Activated CD4-positive, alpha-beta T cell treated with anti-CD3 and anti-CD28 coated beads, Interleukin-2, Interleukin-6, amounts not matched to agents 100 ng/mL and 50 ng/mL, durations not matched to agents 16 hours and 8 hours (primary cell): Measurements from ENCODE around the gene CD8B2.
A peak's percentile ranks its signal among the peaks of the same experiment; 100 is the strongest.
"Not testable (repeated sequence)": the region's sequence is repeated elsewhere in the genome, so short reads cannot be mapped to it uniquely, and the experiment has no call there.

Experiments used
- DNase-seq: peaks from one replicate; pipeline ENCODE4 v3.0.0-alpha.2; 2020

CD8B2 gene

GRCh38 chr2:106486551-106487385, at the start of gene CD8B2:
TSS of gene CD8B2 (plus strand) at chr2:106487364. CDS start at chr2:106487427, 63 bp downstream.
- not testable (repeated sequence) for DNase-seq

DNA sequence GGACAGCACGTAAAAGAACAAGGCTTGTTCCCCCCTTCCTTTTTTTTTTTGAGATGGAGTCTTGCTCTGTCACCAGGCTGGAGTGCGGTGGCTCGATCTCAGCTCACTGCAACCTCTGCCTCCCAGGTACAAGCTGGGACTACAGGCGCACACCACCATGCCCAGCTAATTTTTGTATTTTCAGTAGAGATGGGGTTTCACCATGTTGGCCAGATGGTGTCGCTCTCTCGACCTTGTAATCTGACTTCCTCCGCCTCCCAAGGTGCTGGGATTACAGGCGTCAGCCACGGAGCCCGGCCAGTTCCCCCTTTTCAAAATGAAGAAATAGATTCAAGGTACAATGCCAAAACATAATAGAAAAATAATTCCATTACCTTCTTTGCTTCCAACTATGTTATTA, 25.3 kb upstream of the CD8B2 start:
- DNase-seq: peak; percentile 18

GRCh38 chr2:106467516-106467915, 19.6 kb upstream of the CD8B2 start:
- DNase-seq: not testable (repeated sequence)

- DNase-seq: not testable (repeated sequence)
Measured at GRCh38 chr2:106468107-106468506, 19.1 kb upstream of the CD8B2 start, which contains the start of gene RGPD3. TSS of gene RGPD3 (minus strand) at chr2:106468413. CDS start at chr2:106468288, 125 bp downstream.

- peak; percentile 55 for DNase-seq
Measured at GRCh38 chr2:106470658-106471057, 16.5 kb upstream of the CD8B2 start.

GRCh38 chr2:106477647-106478046, 9.5 kb upstream of the CD8B2 start:
- not testable (repeated sequence) for DNase-seq

- DNase-seq: not testable (repeated sequence)
Measured at GRCh38 chr2:106479563-106479962, 7.6 kb upstream of the CD8B2 start.

DNA sequence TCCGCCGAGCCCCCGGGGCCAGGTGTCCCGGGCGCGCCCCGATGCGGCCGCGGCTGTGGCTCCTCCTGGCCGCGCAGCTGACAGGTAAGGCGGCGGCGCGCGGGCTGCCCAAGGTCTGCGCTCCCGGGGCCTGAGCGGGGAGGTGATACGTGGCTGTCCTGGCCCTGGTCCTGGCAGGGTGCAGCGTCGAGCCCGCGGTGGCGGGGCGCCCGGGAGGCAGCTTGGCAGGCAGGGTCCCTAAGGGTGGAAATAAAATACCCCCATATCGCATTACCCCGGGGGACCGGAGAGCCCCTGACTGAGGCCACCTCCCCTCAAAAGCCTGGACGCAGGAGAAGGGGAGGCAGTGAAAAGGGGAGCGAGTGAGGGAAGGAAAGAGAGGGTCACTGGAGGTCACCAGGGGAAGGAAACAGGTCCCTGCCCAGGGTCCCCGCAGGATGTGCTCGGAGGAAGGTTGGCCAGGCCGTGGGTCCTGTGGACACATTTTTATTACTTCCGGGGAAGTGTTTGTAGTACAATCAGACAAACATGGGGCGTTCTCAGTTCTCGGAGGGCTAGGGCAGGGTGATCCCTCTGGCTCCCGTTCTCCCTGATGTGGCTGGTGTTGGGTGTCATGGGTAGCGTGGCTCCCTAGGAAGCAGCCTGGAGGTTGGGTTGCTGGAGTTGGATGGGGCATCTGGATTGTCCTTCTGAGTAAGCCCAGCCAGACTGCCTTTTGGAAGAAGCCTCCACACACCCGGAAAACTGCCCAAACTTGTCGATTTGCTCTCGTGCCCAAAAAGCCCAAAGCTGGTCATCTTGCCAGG, 425 bp downstream of the CD8B2 start:
- DNase-seq: not testable (repeated sequence)

- not testable (repeated sequence) for DNase-seq
Measured at GRCh38 chr2:106489701-106490100, 2.5 kb downstream of the CD8B2 start.

GRCh38 chr2:106492399-106492798, 5.2 kb downstream of the CD8B2 start:
- not testable (repeated sequence) for DNase-seq

DNA sequence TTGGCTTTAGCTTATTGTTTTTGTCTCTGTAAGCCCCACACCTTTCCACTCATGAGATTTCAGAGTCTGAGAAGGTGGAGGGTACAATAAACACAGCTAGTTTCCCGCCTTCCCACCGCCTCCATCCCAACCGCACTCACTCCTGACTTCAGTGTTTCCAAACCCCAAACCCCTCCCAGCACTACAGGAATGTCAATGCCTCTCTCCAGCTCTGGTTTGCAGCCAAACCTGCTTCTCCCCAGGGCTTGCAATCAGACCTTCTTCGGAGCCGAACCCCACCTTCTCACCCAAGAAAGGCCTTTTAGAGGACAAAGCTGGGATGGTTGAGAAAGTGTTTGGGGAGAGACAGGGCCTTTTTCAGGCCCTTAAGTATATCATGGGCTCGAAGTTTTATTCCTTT, 5.7 kb downstream of the CD8B2 start:
- not testable (repeated sequence) for DNase-seq

DNA sequence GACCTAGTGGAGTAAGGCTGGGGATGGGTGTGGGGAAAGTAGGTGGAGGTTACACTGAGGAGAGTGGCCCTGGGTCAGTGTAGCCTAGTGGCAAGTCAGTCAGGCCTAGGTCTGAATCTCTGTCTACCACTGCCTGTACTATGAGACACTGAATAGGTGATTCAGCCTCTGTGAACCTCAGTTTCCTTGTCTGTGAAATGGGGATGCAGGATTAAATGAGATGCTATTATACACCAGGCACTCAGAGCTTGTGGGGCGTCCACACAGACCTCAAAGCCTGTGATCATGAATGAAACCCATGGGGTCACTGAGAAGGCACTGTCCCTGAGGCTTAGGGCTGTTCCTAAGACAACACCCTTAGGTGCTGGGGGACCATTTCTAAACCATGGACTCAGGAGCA, 11.4 kb downstream of the CD8B2 start:
- DNase-seq: not testable (repeated sequence)

- not testable (repeated sequence) for DNase-seq
Measured at GRCh38 chr2:106500350-106500749, 13.2 kb downstream of the CD8B2 start.

DNA sequence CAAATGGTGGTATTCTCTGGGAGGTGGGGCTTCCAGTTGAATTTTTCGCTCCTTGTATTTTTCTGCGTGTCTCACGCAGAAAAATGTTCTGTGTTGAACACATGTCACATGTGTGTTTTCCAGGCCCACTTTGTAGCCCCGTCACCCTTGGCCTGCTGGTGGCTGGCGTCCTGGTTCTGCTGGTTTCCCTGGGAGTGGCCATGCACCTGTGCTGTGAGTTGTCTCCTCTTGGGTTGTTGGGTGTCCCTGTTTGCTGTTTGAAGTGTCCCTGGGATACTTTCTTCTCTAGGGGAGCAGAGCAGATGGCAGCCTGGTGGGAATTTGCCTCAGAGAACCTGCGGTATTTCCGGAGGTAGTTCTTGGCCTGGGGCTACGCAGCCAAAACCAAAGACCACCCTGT, 15.2 kb downstream of the CD8B2 start:
- not testable (repeated sequence) for DNase-seq

DNA sequence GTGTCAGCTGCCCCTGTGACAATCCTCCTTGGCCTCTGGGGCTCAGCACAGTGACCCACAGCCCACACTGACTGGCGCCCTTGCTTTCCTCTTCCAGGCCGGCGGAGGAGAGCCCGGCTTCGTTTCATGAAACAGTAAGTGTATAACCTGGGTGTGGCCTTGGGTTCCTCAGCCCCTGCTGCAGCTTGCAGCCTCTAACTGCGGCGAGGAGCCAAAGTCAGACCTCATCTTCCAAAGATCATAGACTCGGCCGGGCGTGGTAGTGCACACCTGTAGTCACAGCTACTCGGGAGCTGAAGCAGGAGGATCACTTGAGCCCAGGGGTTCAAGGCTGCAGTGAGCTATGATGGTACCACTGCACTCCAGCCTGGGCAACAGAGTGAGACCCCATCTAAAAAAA, 17.0 kb downstream of the CD8B2 start:
- not testable (repeated sequence) for DNase-seq

DNA sequence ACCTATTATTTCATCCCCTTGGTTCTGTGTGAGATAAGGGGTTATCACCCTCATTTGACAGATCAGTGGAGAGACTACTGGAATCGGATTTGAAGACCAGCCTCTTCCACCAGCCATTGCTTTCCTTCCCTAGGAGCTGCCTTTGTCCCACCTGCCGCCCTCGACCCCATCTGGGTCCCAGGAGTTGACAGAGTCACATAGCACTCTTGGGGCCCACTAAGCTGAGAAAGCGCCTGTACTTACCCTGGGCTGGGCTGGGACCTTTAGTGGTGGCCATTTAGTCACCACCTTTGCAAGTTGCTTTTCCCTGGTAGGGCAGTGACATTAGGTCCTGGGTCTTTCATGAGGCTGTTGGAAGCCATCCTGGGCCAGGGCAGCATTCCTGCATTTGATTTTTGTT, 17.6 kb downstream of the CD8B2 start:
- DNase-seq: not testable (repeated sequence)

DNA sequence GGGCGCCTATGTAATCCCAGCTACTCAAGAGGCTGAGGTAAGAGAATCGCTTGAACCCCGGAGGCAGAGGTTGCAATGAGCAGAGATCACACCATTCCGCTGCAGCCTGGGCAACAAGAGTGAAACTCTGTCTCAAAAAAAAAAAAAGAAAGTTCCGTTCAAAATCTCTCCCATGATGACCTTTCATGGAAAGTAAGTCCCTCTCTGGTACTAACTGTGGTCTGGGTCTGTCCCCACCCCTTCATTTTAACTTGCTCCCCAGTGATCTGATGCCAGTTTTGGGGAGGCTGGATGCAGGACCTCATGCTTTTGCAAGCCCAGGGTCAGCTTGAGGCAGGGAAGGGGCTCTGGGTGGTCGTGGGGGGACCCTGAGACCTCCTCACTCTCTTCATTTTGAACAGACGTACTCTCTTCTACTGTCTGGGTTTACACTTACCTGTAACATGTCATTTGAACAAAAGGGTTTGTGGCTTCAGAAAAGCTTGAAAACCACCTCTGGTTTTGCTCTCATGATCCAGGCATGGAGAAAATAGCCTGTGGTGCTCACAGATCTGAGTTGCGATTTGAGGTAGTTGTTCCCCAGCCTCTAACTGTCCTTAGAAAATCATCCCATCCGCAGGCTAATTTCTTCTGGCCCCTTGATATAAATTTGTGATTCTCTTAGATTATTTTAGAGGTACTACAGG, 19.0 kb downstream of the CD8B2 start:
- peak; percentile 19 for DNase-seq

GRCh38 chr2:106508660-106509373, 21.7 kb downstream of the CD8B2 start:
- not testable (repeated sequence) for DNase-seq

DNA sequence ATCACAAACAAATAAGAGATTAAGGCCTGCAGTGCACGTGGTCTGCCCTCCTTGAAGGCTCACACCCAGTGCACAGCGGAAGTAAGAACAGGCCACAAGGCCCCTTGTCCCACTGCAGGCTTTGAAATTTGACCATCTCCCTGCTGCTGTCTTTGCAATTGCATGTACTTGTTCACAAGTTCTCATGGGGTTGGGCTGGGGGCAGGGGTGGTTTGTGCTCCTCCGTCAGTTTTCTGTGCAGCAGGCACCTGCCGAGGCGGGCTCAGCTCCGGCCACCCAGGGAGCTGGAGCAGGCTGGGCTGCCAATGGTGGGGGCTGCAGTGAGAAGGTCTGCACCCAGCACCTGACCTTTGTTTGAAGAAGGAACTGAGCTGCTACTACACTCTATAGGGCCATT, 22.2 kb downstream of the CD8B2 start:
- not testable (repeated sequence) for DNase-seq

GRCh38 chr2:106510791-106511190, 23.6 kb downstream of the CD8B2 start:
- not testable (repeated sequence) for DNase-seq

GRCh38 chr2:106511476-106511901, 24.3 kb downstream of the CD8B2 start:
- DNase-seq: peak; percentile 51

DNA sequence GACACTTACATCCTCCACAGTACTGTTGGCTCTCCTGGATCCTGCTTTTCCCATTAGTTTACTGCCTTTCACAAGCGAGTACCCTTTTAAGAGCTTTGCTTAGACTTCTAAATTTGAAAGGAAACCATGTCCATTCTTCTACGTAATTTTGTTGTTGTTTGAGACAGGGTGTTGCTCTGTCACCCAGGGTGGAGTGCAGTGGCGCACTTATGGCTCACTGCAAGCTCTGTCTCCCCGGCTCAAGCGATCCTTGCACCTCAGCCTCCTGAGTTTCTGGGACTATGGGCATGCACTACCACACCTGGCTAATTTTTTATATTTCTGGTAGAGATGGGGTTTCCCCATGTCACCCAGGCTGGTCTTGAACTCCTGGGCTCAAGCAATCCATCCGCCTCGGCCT, 24.8 kb downstream of the CD8B2 start:
- not testable (repeated sequence) for DNase-seq
